ENCODE measurements around the gene WRAP53. TPM values are rescaled to one million over a fixed set of nuclear protein-coding genes. Genes with fewer than 3 reads are reported as not detected.

The WRAP53 gene
- 4.7 and 7.9 TPM in 2 replicates for total RNA-seq

GRCh38 chr17:7687908-7688807, at the start of gene WRAP53:
WRAP53 (plus strand) TSS chr17:7688477; CDS start chr17:7688649, 172 bp downstream.

GRCh38 chr17:7650509-7651096, 37.7 kb upstream of the WRAP53 start, which contains the start of gene ATP1B2:
ATP1B2 (plus strand) TSS chr17:7650926; CDS start chr17:7651519, 593 bp downstream.

GRCh38 chr17:7687072-7687907, 987 bp upstream of the WRAP53 start, which contains the start of gene TP53:
TP53 (minus strand) TSS chr17:7687490; CDS start chr17:7676594, 10,896 bp downstream.

GRCh38 chr17:7704601-7705268, 16.5 kb downstream of the WRAP53 start, which contains the start of gene EFNB3:
EFNB3 (plus strand) TSS chr17:7705202; CDS start chr17:7705599, 397 bp downstream.

GRCh38 chr17:7716901-7717755, 28.9 kb downstream of the WRAP53 start, which contains the start of gene DNAH2:
DNAH2 (plus strand) TSS chr17:7717744; CDS start chr17:7719735, 1,991 bp downstream.

Other genes with a start within 250 kb of the WRAP53 start
- 1.8 and 3.4 TPM in 2 replicates for gene FGF11, start 249.0 kb upstream of the WRAP53 start, total RNA-seq
- 6.9 and 8.3 TPM in 2 replicates for gene CHRNB1, start 243.4 kb upstream of the WRAP53 start, total RNA-seq
- 20.4 and 27.2 TPM in 2 replicates for gene ZBTB4, start 208.8 kb upstream of the WRAP53 start, total RNA-seq
- not detected in 2 replicates for gene SLC35G6, start 207.0 kb upstream of the WRAP53 start, total RNA-seq
- 57.0 and 69.2 TPM in 2 replicates for gene POLR2A, start 204.1 kb upstream of the WRAP53 start, total RNA-seq
- 39.2 and 40.1 TPM in 2 replicates for gene TNFSF12, start 139.4 kb upstream of the WRAP53 start, total RNA-seq
- 2.8 and 11.4 TPM in 2 replicates for gene TNFSF13, start 129.7 kb upstream of the WRAP53 start, total RNA-seq
- 42.2 and 62.5 TPM in 2 replicates for gene SENP3, start 126.6 kb upstream of the WRAP53 start, total RNA-seq
- 19.3 and 30.1 TPM in 2 replicates for gene CD68, start 108.8 kb upstream of the WRAP53 start, total RNA-seq
- gene MPDU1, start 104.6 kb upstream of the WRAP53 start, total RNA-seq, result 156 and 212 TPM in 2 replicates
- gene SOX15, start 98.4 kb upstream of the WRAP53 start, total RNA-seq, result not detected in 2 replicates
- gene FXR2, start 73.6 kb upstream of the WRAP53 start, total RNA-seq, result 32.1 and 35.6 TPM in 2 replicates
- 36.8 and 47.5 TPM in 2 replicates for gene SAT2, start 60.7 kb upstream of the WRAP53 start, total RNA-seq
- gene SHBG, start 58.3 kb upstream of the WRAP53 start, total RNA-seq, result 1.6 TPM in 1 of 2 replicates, not detected in the other
- gene ATP1B2, start 37.6 kb upstream of the WRAP53 start, total RNA-seq, result 2.9 TPM in 1 of 2 replicates, not detected in the other
- 42.1 and 51.4 TPM in 2 replicates for gene TP53, start 987 bp upstream of the WRAP53 start, total RNA-seq
- gene EFNB3, start 16.7 kb downstream of the WRAP53 start, total RNA-seq, result 6.6 and 7.0 TPM in 2 replicates
- gene DNAH2, start 29.3 kb downstream of the WRAP53 start, total RNA-seq, result 2.3 and 6.3 TPM in 2 replicates
- 3.2 and 7.6 TPM in 2 replicates for gene KDM6B, start 145.7 kb downstream of the WRAP53 start, total RNA-seq
- 0.72 TPM in 1 of 2 replicates, not detected in the other for gene TMEM88, start 166.6 kb downstream of the WRAP53 start, total RNA-seq
- 110 and 113 TPM in 2 replicates for gene NAA38, start 169.1 kb downstream of the WRAP53 start, total RNA-seq
- gene CYB5D1, start 169.5 kb downstream of the WRAP53 start, total RNA-seq, result 7.6 and 8.1 TPM in 2 replicates
- 64.0 and 75.8 TPM in 2 replicates for gene CHD3, start 200.3 kb downstream of the WRAP53 start, total RNA-seq
- gene RNF227, start 227.8 kb downstream of the WRAP53 start, total RNA-seq, result 0.72 and 1.1 TPM in 2 replicates
- 0.18 TPM in 1 of 2 replicates, not detected in the other for gene KCNAB3, start 241.4 kb downstream of the WRAP53 start, total RNA-seq
- gene TRAPPC1, start 243.5 kb downstream of the WRAP53 start, total RNA-seq, result 33.4 and 51.2 TPM in 2 replicates
- gene CNTROB, start 243.7 kb downstream of the WRAP53 start, total RNA-seq, result 15.0 and 24.1 TPM in 2 replicates